ENCODE measurements around the gene ADGRD1.

GRCh38 chr12:131015581-131016337 is 62.1 kb downstream of the ADGRD1 start:
- TF ChIP-seq EZH2 (IDR thresholded peaks at IDR 0.05) (no peak), POLR2AphosphoS5 (IDR thresholded peaks at IDR 0.05; ENCODE audit: borderline replicate concordance, low read depth, low read length) (no peak)

Data from SK-N-MC (cell line).